Measurements from ENCODE around the gene PRUNE2.

PRUNE2 gene

DNA sequence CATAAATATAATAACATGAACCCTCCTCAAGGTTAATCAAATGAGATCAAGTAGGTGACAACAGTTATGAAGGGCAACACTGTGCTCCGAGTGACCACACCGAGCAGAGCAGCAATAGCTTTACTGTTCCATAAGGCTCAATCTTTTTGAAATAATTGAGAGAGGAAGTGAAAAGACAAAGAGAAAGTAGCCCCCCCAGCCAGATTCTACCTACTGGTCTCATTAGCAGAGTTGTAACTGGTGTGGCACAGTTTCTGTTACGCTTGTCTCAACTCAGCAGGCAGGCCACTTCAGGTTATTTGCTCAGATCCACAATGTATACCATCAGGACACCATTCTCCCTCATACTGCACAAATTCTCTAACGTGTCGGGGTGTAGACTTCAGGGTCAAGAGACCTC, 14.0 kb downstream of the PRUNE2 start:
- Histone ChIP-seq H3K9me3 (ENCODE audit: insufficient read depth, low read length, severe bottlenecking) (no peaks in the 10 kb centered on the region), H3K9ac (ENCODE audit: low read depth, low read length) (no peak overlapping the region), H3K27ac (ENCODE audit: low read length) (no peak overlapping the region), H2AFZ (ENCODE audit: low read depth, low read length) (no peak overlapping the region), H4K20me1 (ENCODE audit: insufficient read depth, low read length) (no peaks in the 10 kb centered on the region), H3K4me1 (ENCODE audit: insufficient read depth, low read length) (no peaks in the 10 kb centered on the region), H3K36me3 (ENCODE audit: insufficient read depth, low read length) (no peaks in the 10 kb centered on the region), H3K27me3 (ENCODE audit: insufficient read depth, low read length, poor library complexity) (no peaks in the 10 kb centered on the region), H3K4me2 (ENCODE audit: insufficient read depth, low read length) (no peak overlapping the region), H3K4me3 (ENCODE audit: low read depth in 1 of 2, low read length in 2 of 2) (no peak overlapping the region), H3K79me2 (ENCODE audit: insufficient read depth, low read length) (no peaks in the 10 kb centered on the region)
- DNase-seq (no peak), ATAC-seq (ENCODE audit: insufficient read depth, low read depth) (no peak)
- TF ChIP-seq, protein P1, sequence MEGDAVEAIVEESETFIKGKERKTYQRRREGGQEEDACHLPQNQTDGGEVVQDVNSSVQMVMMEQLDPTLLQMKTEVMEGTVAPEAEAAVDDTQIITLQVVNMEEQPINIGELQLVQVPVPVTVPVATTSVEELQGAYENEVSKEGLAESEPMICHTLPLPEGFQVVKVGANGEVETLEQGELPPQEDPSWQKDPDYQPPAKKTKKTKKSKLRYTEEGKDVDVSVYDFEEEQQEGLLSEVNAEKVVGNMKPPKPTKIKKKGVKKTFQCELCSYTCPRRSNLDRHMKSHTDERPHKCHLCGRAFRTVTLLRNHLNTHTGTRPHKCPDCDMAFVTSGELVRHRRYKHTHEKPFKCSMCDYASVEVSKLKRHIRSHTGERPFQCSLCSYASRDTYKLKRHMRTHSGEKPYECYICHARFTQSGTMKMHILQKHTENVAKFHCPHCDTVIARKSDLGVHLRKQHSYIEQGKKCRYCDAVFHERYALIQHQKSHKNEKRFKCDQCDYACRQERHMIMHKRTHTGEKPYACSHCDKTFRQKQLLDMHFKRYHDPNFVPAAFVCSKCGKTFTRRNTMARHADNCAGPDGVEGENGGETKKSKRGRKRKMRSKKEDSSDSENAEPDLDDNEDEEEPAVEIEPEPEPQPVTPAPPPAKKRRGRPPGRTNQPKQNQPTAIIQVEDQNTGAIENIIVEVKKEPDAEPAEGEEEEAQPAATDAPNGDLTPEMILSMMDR (IDR thresholded peaks at IDR 0.05; ENCODE audit: borderline replicate concordance, extremely low read depth, low read length, poor library complexity, severe bottlenecking) = no peak
- TF ChIP-seq EZH2 (IDR thresholded peaks at IDR 0.05; ENCODE audit: borderline replicate concordance, low read depth, low read length, severe bottlenecking) = no peak

DNA sequence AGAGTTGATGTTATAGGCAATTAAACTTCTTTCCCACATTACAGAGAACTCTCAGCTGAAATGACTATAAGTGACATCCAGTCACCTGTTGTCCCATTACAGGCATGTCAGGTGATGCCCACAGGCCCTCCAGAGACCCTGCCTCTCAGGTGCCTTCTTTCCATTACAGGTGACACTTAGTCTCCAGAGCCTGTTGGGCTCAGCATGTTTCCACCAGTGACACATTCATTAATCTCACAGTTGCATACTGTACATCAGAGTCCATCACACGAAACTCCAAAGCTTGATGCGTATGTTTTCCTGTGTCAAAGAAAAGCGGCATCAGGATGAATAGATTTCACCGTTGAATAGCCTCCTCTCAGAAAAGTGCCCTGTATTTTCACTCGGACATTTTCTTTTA, 14.6 kb downstream of the PRUNE2 start:
- no peaks in the 10 kb centered on the region for H3K79me2 ChIP-seq (ENCODE audit: insufficient read depth, low read length)
- no peaks in the 10 kb centered on the region for H3K27me3 ChIP-seq (ENCODE audit: insufficient read depth, low read length, poor library complexity)
- H3K36me3 ChIP-seq (ENCODE audit: insufficient read depth, low read length) = no peaks in the 10 kb centered on the region
- no peaks in the 10 kb centered on the region for H3K4me1 ChIP-seq (ENCODE audit: insufficient read depth, low read length)
- H3K9ac ChIP-seq (ENCODE audit: low read depth, low read length) = no peak overlapping the region
- H3K4me3 ChIP-seq (ENCODE audit: low read depth in 1 of 2, low read length in 2 of 2) = no peak overlapping the region
- no peak for ATAC-seq (ENCODE audit: insufficient read depth, low read depth)
- no peak for DNase-seq
- no peak overlapping the region for H3K27ac ChIP-seq (ENCODE audit: low read length)
- TF ChIP-seq, protein P1 (IDR thresholded peaks at IDR 0.05; ENCODE audit: borderline replicate concordance, extremely low read depth, low read length, poor library complexity, severe bottlenecking) = no peak
- TF ChIP-seq EZH2 (IDR thresholded peaks at IDR 0.05; ENCODE audit: borderline replicate concordance, low read depth, low read length, severe bottlenecking) = no peak
- no peaks in the 10 kb centered on the region for H4K20me1 ChIP-seq (ENCODE audit: insufficient read depth, low read length)
- no peak overlapping the region for H2AFZ ChIP-seq (ENCODE audit: low read depth, low read length)
- H3K9me3 ChIP-seq (ENCODE audit: insufficient read depth, low read length, severe bottlenecking) = no peaks in the 10 kb centered on the region
- no peak overlapping the region for H3K4me2 ChIP-seq (ENCODE audit: insufficient read depth, low read length)

DNA sequence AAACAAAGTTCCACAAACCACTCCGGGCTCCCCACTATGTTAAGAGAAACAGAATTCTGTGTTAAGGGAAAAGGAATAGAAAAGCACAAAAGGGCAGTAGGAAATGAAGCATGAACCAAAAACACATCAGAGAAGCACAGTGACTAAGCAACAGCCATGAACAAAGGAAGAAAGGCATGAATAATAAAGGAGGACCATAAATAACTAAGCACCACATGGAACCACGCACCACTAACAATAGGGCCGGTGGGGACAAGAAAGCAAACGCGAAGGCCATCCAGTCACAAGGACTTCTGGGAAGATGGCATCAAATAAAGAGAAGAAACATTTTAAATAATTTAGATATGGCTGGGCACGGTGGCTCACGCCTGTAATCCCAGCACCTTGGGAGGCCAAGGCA, 18.0 kb downstream of the PRUNE2 start:
- H3K4me2 ChIP-seq (ENCODE audit: insufficient read depth, low read length) = no peak overlapping the region
- no peaks in the 10 kb centered on the region for H3K27me3 ChIP-seq (ENCODE audit: insufficient read depth, low read length, poor library complexity)
- H3K9ac ChIP-seq (ENCODE audit: low read depth, low read length) = no peak overlapping the region
- H3K79me2 ChIP-seq (ENCODE audit: insufficient read depth, low read length) = no peaks in the 10 kb centered on the region
- H3K9me3 ChIP-seq (ENCODE audit: insufficient read depth, low read length, severe bottlenecking) = no peaks in the 10 kb centered on the region
- DNase-seq (no peak), ATAC-seq (ENCODE audit: insufficient read depth, low read depth) (no peak)
- H4K20me1 ChIP-seq (ENCODE audit: insufficient read depth, low read length) = no peaks in the 10 kb centered on the region
- H2AFZ ChIP-seq (ENCODE audit: low read depth, low read length) = no peak overlapping the region
- H3K4me3 ChIP-seq (ENCODE audit: low read depth in 1 of 2, low read length in 2 of 2) = no peak overlapping the region
- no peak overlapping the region for H3K27ac ChIP-seq (ENCODE audit: low read length)
- H3K36me3 ChIP-seq (ENCODE audit: insufficient read depth, low read length) = no peaks in the 10 kb centered on the region
- no peak for TF ChIP-seq EZH2 (IDR thresholded peaks at IDR 0.05; ENCODE audit: borderline replicate concordance, low read depth, low read length, severe bottlenecking)
- TF ChIP-seq, protein P1 (IDR thresholded peaks at IDR 0.05; ENCODE audit: borderline replicate concordance, extremely low read depth, low read length, poor library complexity, severe bottlenecking) = no peak
- H3K4me1 ChIP-seq (ENCODE audit: insufficient read depth, low read length) = no peaks in the 10 kb centered on the region
